Activated naive CD4-positive, alpha-beta T cell (primary cell): ENCODE results near the gene KLB.

Experiments used
- DNase-seq, 4 experiments: peaks; one replicate each; lab custom pipeline; 2025; lab: John Stamatoyannopoulos, UW

KLB gene

DNA sequence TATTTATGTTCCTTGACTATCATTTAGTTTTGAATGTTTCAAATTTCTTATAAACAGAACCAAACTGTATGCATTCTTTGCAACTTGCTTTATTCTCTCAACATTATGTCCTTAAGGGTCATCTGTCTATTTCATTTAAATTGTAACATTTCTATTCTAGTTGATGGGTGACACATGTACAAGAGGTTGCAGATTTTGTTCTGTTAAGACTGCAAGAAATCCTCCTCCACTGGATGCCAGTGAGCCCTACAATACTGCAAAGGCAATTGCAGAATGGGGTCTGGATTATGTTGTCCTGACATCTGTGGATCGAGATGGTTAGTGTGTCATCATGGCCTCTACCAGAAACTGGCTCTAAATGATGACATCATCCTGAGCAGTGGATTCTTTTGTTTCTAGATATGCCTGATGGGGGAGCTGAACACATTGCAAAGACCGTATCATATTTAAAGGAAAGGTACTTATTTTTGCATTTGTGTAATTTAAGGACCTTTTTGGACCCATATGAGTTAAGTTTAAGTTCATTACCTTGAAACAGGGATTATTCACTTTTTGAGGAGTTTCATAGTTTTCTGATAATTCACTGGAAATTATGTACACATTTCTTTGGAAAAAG lies 58.3 kb downstream of the KLB start:
- DNase-seq, result no peak

DNA sequence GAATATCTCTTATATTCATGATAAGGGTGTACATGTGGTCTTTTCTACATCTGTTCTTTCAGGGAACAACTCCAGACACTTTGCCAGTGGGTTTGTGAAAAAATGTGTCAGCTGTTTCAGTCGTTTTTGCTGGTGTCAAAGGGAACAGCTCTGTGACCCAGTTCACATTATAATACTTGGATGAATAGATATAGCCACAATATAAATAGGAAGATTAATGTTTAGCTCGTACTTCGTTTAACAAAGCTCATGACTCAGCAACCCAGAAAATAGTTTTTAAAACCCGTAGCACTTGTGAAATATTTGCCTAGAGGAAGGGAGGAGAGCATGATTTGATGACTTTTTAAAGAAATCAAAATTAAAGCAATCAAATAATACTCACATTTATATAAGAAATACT lies 60.0 kb downstream of the KLB start:
- no peak for DNase-seq

DNA sequence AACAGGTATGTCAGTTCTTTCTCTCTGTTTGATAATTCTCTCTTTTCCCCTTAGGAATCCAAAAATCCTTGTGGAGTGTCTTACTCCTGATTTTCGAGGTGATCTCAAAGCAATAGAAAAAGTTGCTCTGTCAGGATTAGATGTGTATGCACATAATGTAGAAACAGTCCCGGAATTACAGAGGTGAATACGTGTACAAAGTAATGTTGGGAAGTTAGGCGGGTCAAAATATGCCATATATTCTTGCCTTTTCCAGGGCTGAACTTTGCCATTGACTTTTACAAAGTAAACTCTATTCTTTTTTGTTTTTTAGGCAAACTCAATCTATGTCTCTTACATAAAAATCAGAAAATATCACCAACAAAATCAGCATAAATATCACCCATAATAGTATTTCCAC lies 60.7 kb downstream of the KLB start:
- DNase-seq, result no peak

DNA sequence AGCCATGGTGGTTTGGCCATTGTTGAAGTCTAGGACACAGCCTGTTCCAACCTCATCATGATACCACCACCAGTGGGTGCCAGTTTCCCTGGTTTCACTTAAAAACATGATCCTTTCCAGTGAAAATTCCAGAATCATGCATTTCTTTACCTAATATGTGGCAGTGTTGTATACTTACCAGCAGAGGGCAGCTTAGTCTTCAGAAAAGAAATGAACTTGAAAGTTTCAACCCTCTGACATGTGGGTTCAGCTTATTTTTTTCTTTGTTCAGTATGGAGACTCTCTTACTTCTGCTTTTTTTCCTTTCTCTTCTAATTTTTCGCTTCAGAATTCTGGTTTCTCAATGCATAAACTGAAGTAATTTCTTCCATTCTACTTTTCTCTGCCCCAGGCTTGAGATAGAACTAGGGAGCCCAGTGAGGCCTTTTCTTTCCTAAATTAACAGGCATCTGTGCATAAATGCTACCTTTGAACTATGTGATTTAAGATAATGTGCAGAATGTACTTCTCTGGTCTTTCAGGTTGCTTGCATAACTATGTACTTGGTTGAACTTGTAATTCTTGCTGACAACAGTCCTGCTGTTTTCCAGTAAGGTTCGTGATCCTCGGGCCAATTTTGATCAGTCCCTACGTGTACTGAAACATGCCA lies 62.8 kb downstream of the KLB start:
- DNase-seq, result no peak

DNA sequence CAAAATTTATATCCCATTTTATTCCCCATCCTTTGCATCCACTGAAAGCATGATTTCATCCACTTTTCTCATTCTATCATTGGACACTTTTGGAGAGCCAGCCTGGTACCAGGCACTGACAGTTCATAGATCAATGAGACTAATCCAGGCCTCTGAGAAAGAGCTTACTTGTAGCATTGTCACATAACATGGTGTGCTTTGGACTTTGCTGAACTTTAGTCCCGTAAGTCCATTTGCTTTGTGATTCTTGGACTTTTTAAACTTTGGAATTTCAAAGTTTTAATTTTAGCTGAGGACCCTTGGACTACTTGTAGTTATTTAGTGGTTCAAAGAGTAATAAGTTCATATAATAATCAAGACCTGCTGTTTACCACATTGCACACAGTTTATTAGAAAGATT lies 63.7 kb downstream of the KLB start:
- no peak for DNase-seq

DNA sequence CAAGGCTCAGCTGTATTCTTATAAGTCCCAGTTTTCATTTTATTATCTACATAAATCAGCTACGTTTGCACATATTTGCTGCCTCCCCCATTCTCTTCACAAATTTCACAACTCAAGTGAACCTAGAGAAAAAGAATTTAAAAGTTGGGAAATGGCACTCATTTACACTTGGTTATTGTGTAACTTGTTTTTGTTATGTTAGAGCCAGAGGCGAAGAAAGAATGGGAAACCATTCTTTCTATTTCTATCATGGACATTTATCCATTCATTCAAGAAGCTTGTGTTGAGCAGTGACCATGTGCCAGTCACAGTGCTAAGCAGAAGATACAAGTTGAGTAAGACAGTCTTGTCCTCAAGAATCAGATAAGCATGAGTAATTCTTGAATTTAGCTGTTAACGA lies 65.7 kb downstream of the KLB start:
- no peak for DNase-seq

DNA sequence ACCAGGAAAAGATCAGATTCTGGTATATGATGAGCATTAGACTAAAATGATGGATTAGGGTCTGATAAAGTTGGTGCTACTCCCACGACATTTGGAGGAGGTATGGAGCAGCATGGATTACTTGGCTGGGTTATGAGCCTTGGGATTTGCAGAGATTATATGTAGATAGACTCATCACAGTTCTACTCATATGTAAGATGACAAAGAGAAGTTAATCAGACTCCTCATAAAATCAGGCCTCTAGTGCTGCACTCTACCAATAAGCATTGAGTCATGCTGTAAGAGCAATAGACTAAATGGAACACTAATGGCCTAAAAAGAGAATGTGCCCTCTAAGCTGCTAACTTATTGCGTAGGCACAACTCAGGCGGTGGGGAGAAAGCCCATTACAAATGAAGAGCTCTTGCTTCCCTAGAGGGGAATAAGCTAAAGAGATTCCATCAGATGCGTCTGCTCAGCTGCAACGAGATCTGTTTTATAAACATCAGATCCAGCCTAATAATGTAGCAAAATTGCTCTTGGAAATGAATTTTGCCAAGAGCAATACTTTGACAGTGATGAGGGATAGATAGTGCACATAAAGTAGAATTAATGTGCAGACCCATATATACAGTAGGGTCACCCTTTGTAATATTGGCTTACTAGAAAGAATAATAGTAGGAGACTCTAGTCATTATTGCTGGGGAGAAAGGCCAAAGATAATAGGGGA lies 69.6 kb downstream of the KLB start:
- DNase-seq, result no peak

DNA sequence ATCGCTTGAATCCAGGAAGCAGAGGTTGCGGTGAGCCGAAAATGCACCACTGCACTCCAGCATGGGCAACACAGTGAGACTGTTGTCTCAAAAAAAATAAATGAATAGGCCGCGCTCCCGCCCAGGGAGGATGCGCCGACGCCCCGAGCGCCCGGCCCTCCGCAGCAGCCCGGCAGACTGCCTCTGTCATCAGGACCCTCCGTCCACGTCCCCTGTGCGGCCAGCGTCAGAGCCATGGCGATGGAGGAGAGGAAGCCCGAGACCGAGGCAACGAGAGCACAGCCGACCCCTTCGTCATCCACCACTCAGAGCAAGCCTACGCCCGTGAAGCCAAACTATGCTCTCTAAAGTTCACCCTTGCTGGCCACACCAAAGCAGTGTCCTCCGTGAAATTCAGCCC lies 73.5 kb downstream of the KLB start:
- DNase-seq, result no peak

DNA sequence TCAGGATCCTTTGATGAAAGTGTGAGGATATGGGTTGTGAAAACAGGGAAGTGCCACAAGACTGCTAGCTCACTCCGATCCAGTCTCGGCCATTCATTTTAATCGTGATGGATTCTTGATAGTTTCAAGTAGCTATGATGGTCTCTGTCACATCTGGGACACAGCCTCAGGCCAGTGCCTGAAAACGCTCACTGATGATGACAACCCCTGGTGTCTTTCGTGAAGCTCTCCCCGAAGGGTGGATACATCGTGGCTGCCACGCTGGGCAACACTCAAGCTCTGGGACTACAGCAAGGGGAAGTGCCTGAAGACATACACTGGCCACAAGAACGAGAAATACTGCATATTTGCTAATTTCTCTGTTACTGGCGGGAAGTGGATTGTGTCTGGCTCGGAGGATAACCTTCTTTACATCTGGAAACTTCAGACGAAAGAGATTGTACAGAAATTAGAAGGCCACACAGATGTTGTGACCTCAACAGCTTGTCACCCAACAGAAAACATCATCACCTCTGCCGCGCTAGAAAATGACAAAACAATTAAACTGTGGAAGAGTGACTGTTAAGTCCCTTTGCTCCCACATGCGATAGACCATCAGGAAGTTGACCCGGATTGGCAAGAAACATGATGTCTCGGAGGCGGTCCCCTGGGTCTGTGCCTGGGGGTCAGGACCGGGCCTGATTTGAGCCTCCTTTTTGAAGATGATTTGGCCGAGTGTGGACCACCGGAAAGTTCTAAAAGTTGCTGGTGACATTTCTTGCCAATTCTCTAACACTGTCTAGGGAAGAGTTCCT lies 74.4 kb downstream of the KLB start:
- no peak for DNase-seq

DNA sequence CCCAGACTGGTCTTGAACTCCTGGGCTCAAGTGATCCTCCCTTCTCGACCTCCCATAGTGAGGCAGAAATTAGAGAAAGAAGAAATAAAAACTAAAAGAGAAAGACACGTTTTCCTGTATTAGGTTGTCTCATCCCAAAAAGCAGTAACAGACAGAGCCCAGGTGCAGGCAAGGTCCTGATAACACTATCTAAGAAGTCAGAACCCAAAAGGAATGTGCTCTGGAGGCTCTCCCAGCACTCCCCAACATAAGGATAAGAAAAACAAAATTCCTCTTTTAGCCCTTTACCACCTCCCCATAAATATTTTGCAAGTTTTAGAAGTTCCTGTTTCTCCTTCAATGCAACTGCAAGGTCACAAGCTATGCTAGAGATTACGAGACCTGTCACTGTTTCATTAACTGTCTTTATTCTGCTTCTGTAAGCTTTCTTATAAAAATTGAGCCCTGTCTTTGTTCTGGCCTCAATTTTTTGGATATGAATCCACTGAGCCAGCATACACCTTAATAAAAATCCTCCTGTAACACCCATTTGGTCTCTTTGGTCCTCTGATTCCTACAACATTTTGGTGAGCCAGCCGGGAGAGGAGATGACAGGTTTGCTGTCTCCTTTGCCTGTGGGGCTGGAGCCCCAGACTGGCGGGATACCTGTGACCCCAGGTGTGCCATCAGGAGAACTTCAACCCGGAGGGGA lies 78.0 kb downstream of the KLB start:
- DNase-seq, result no peak

DNA sequence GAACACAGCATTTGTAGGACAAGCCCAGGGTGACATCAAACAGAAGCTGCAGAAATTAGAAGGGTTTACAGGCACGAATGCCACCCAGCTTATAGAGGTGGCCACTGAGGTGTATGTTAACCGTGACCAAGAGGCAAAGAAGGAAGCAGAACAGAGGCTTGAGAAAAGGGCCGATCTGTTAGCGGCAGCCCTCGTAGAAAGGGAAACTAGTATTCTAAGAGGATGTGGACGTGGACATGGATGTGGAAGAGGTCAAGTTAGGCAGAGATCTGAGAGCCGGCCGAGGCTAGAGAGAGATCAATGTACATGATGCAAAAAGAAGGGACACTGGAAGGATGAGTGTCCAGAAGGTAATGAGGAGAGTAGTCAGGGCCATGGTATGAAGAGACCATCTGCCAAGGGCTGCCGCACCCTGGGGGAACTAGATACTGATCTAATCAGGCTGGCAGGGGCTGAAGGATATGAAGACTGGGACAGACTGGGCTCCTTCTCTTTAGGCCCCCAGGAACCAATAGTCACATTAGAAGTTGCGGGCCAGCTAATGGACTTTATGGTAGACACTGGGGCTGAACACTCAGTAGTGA lies 79.6 kb downstream of the KLB start:
- no peak for DNase-seq

DNA sequence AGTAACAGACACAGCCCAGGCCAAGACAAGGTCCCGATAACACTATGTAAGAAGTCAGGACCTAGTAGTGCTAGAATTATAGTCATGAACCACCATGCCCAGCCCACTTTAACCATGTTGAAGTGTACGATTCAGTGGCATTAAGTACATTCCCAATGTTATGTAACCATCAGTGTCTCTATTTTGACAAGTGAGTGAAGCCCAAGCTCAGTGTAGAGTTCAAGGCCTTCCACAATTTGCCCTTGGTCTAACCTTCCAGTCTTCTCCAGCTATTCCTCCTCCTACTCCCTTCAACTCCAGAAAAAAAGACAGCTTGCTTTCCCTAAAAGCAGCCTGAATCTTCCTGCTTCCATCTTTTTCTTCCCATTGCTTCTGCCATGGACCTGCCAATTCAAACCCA lies 83.6 kb downstream of the KLB start:
- DNase-seq, result no peak

DNA sequence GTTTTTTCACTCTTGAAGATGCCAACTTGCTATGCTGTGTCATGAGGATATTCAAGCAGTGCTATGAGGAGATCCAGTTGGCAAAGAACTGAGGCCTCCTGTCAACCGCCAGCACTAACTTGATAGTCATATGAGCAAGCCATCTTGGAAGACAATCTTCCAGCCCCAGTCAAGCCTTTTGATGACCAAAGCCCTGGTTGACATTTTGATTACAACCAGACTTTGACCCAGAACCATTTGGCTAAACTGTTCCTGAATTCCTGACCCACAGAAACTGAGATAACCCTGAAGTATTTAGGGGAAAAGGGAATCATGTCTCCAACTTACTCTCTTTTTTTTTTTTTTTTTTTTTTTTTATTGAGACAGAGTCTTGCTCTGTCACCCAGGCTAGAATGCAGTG lies 87.6 kb downstream of the KLB start:
- no peak for DNase-seq

DNA sequence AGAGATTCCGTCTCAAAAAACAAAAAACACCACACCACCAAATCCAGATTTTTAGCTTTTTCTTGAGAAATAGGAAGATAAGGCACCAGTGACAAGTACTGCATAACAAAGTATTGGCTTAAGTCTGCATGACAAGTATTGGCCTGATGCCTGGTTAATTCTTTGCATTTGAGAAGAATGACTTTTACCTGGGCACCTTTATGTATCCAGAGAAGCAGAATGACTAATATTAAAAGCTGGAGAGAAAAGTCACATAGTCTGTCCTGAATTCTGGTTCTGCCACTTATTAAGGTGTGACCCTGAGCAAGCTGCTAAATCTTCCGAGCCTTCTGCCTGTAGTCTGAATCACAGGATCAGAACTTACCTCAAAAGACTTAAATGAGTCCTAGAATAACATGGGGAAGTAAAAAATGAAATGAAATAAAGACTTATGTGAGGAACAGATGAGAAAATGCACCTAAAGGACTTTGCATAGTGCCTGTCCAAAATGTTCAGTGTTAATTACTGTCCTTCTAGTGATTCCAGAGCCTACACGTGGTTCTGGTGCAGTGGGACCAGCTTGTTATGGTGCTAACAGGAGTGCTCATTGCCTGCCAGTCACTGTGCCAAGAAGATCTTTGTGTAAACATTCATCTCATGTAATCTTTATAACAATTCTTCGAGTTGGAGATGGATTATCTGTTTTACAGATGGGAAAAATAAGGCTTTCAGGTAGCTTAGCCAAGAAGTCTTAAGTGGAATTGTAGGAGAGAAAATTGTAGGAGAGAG lies 88.9 kb downstream of the KLB start:
- DNase-seq, result no peak

DNA sequence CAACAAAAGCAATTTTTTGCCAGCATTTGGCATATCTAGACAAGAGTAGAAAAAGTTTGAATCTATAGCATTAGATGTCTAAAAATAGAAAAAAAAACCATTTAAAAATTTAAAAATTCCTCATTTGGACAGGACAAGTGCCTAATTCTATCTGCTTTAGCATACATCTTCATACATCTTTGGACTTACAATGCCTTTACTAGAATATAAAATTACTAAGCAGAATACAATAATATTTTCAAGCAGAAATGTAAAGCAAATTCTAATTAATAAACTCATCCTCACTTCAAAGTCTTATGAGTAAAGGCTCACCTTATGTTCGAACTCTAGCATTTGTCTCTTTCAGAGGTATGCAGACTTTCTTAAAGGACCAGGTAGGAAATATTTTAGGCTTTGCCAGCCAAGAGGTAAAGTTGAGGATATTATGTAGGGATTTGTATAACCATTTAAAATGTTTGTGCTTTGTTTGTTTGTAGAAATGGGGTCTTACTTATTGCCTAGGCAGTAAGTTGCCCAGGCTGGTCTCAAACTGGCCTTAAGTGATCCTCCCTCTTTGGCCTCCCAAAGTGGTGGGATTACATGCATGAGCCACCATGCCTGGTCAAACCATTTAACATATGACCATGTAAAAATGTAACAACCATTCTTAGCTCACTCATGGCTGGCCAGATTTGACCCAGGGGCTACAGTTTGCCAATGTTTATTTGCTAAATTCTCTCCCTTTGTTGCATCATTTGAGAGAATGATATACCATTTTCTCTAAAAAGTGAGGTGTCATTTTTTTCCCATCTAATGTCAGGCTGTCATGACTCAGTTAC lies 91.4 kb downstream of the KLB start:
- DNase-seq, result no peak

DNA sequence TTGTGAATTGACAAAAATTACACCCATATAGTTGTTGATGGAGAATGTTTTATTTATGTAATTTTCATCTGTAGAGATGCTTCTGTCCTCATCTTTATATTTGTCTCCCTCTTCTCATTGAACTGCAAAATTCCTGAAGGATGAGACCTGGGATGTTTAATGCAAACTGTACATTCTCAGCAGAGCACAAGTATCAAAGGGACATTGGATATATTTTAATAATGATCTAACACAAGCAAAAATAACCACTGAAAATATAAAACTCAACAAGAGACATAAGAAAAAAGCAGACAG lies 91.9 kb downstream of the KLB start:
- no peak for DNase-seq
